Myocyte (in vitro differentiated cells): ENCODE measurements around the gene MACF1. TPM values are rescaled to one million over a fixed set of nuclear protein-coding genes. Genes with fewer than 3 reads are reported as not detected.
A peak's percentile ranks its signal among the peaks of the same experiment; 100 is the strongest.

Source experiments
- DNase-seq: peaks from one replicate; pipeline ENCODE4 v3.0.0-alpha.2; 2012; ENCODE audit warnings: low read depth
- polyA plus RNA-seq: library from polyadenylated mRNA; unstranded; fragments of >200 nt; gene quantifications from one replicate; pipeline ENCODE4 v1.2.1, GENCODE V29; 2012; ENCODE audit warnings: missing spikeins
- total RNA-seq: library from RNA; depleted of rRNA; stranded (reverse); fragments of >200 nt; gene quantifications from 2 replicates; pipeline ENCODE4 v1.2.3, GENCODE V29; 2014

MACF1 gene, protein sequence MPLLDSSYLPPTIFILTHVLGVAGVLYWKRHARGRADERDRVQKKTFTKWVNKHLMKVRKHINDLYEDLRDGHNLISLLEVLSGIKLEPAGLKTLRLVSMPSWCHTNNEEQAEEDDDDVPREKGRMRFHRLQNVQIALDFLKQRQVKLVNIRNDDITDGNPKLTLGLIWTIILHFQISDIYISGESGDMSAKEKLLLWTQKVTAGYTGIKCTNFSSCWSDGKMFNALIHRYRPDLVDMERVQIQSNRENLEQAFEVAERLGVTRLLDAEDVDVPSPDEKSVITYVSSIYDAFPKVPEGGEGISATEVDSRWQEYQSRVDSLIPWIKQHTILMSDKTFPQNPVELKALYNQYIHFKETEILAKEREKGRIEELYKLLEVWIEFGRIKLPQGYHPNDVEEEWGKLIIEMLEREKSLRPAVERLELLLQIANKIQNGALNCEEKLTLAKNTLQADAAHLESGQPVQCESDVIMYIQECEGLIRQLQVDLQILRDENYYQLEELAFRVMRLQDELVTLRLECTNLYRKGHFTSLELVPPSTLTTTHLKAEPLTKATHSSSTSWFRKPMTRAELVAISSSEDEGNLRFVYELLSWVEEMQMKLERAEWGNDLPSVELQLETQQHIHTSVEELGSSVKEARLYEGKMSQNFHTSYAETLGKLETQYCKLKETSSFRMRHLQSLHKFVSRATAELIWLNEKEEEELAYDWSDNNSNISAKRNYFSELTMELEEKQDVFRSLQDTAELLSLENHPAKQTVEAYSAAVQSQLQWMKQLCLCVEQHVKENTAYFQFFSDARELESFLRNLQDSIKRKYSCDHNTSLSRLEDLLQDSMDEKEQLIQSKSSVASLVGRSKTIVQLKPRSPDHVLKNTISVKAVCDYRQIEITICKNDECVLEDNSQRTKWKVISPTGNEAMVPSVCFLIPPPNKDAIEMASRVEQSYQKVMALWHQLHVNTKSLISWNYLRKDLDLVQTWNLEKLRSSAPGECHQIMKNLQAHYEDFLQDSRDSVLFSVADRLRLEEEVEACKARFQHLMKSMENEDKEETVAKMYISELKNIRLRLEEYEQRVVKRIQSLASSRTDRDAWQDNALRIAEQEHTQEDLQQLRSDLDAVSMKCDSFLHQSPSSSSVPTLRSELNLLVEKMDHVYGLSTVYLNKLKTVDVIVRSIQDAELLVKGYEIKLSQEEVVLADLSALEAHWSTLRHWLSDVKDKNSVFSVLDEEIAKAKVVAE (N-terminal part only)
- 803 and 838 TPM in 2 replicates for total RNA-seq
- 293 TPM for polyA plus RNA-seq

DNA sequence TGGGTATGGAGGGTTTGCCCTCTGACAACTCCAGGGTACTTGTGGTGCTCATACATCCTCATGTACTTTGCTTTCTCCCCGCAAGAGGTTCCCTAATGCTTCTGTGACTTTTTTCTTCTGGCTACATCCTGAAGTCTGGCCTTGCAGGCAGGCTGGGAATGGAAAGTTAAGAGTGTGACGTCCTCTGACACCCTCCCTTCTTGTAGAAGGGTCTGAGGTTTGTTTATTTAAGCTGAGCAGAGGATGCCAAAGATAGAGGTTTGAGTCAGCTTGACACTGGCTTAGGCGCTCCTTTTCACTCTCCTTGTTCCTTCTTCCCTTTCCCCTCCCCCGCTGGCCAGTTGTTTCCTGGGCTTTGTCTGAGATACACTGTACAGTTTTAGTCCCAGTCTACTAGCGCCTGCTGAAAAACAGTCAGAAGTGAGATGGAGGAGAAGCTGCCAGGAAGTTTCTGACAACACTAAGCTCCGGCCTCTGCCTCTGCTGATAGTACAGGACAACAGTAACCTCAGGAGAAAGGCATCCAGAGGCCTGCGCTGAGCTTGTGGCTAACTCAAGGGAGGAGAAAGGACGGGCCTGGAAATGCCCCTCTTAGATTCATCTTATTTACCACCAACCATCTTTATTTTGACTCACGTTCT lies at the start of gene MACF1:
TSS of gene MACF1 (plus strand) at position 255 of the 641 bp plus-strand sequence. CDS start at position 583, 328 bp downstream.
- DNase-seq: peak; percentile 85

- DNase-seq: no peak
Measured at GRCh38 chr1:39157304-39157703, 47.2 kb upstream of the MACF1 start.

GRCh38 chr1:39158327-39159086 lies 46.0 kb upstream of the MACF1 start:
- peak; percentile 97 for DNase-seq

- DNase-seq: peak; percentile 63
Measured at GRCh38 chr1:39159224-39160036, 45.1 kb upstream of the MACF1 start.

GRCh38 chr1:39160703-39161102 lies 43.8 kb upstream of the MACF1 start:
- DNase-seq: peak; percentile 45

DNA sequence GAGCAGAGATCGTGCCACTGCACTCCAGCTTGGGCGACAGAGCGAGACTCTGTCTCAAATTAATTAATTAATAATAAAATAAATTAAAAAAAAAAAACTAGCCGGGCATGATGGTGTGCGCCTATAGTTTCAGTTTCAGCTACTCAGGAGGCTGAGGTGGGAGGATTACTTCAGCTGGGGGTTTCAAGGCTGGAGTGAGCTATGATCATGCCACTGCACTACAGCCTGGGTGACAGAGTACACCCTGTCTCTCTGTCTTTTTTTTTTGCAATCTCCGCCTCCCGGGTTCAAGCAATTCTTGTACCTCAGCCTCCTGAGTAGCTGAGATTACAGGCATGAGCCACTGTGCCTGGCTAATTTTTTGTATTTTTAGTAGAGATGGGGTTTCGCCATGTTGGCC lies 42.7 kb upstream of the MACF1 start:
- peak; percentile 26 for DNase-seq

GRCh38 chr1:39163469-39163868 lies 41.0 kb upstream of the MACF1 start:
- DNase-seq: peak; percentile 38

DNA sequence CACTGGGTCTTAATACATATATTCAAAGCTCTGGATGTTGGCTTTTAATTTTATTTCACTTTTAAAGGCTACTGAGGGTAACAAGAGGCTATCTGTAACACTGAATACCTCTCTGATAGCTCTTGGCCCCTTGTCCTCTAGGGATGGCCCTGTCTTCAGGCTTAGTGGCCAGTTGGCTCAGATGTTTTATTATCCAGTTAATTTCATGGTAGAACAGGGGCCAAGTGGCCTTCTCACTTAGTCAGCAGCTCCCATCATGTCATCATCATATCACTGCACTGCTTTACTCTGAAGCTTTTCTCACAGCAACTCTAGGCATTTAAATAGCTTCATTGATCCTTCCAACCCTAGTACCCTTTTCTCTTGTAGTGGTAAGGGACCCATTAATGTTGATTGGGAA lies 40.2 kb upstream of the MACF1 start:
- DNase-seq: peak; percentile 58

GRCh38 chr1:39165049-39165448 lies 39.4 kb upstream of the MACF1 start:
- DNase-seq: peak; percentile 35

DNA sequence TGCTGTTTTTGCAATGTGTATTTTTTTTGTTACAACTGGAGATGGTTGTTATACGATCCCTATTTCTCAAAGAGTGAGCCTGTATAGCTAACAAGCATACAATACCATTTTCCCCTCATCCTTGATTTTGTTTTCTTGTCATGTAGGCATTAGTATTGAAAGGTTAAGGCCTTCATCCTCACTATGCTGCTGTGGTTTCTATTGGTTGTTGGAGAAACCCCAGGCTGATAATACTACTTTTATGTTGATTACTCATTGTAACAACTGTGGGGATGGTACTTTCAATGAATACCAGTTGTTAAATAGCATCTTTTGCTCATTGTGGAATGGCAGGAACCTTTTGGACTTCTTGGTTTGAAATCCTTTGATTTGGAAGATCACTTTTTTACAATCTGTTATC lies 39.0 kb upstream of the MACF1 start:
- DNase-seq: peak; percentile 57

DNA sequence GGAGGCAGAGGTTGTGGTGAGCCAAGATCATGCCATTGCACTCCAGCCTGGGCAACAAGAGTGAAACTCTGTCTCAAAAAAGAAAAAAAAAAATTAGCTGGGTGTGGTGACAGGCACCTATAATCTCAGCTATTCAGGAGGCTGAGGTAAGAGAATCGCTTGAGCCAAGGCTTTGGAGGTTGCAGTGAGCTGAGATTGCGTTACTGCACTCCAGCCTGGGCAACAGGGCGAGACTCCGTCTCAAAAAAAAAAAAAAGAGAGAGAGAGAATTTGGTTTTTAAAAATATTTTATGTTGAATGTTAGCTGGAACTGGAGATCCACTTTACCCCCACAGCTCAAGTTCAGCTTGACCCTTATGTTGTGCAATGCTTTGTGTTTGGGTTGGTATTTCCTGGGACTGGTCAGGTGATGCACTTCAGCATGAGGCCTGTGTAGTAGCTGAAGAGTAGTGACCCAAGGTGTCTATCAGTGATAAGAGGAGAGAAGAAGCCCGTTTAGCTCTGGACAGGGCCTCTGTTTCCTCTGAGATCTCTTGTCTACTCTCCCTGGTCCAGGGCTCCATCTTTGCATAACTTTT lies 36.8 kb upstream of the MACF1 start:
- DNase-seq: peak; percentile 42

DNA sequence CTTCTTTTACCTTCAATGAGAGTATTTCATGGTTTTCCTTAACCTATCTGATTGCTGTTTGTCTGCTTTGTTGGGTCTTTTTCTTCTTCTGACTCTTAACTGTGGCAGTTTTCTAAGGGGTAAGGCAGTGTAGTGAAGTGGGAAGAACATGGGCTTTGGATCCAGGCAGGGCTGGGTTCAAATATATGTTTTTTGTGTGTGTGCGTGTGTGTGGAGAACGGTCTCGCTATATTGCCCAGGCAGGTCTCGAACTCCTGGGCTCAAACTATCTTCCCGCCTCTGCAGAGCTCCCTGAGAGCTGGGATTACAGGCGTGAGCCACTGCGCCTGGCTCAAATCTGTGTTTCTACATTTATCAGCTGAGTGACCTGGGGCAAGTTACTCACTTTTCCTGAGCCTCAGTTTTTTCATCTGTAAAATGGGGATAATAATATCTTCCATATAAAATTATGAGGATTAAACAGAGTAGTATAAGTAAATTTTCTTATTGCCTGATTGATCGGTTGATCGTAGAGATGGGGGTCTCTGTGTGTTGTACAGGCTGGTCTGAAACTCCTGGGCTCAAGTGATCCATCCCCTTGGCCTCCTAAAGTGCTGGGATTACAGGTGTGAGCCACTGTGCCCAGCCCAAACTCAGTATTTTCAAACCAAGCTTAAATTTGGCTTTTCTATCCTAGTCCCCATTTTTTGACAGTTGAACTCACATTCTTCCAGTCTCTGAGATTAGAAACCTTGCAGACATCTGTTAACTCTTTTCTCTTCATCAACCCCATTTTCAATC lies 36.0 kb upstream of the MACF1 start:
- DNase-seq: no peak

GRCh38 chr1:39170731-39171667 lies 33.5 kb upstream of the MACF1 start:
- DNase-seq: peak; percentile 96

GRCh38 chr1:39173119-39173994 lies 31.1 kb upstream of the MACF1 start:
- DNase-seq: no peak

DNA sequence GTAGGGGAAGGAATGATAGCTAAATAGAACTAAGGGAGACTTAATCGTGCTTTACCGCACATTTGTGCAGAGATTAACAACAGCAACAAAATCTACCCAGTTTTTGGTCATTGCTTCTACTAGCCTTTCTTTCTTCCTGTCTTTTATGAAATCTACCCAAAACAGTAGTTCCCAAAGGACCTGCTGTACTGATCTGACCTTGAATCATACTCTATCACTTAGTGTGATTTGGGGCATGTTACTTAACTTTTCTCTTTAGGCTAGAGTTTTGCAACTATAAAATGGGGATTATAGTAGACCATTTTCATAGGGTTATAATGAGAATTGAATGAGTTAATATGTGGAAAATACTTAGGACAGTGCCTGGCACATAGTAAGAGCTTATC lies 30.5 kb upstream of the MACF1 start:
- DNase-seq: no peak
